Astrocyte of the spinal cord (primary cell): ENCODE measurements around the gene PTPRD.

Experiments
- DNase-seq: peaks from one replicate; pipeline ENCODE4 v3.0.0; 2011; ENCODE audit warnings: low read depth, low spot score
- H3K4me3 ChIP-seq: 2 replicates; pipeline ENCODE4 v1.5.1; 2011; ENCODE audit warnings: low read depth, mild to moderate bottlenecking, low read length, moderate library complexity
- CTCF ChIP-seq: IDR thresholded peaks from 2 replicates; pipeline ENCODE4 v1.5.1; 2012; ENCODE audit warnings: low read depth, mild to moderate bottlenecking, low read length, inconsistent platforms
- in situ Hi-C: cut with HindIII; loops from 2 replicates; pipeline ENCODE4 v1.10.0; 2017; ENCODE audit warnings: low sequenced_read_pairs

Gene PTPRD

GRCh38 chr9:8859416-8859815 lies 1753.4 kb downstream of the PTPRD start:
- no peak for TF ChIP-seq CTCF
- no peak overlapping the region for H3K4me3 ChIP-seq
- no peak for DNase-seq
- in situ Hi-C loops = no loop called here

GRCh38 chr9:8858596-8859161 lies 1754.1 kb downstream of the PTPRD start:
- in situ Hi-C loops = no loop called here
- DNase-seq = no peak
- peak overlapping the region; percentile 61 for H3K4me3 ChIP-seq
- TF ChIP-seq CTCF = no peak

GRCh38 chr9:8857926-8858595 lies 1754.7 kb downstream of the PTPRD start:
- H3K4me3 ChIP-seq = peak overlapping the region; percentile 61
- TF ChIP-seq CTCF = no peak
- peak; percentile 47 for DNase-seq
- in situ Hi-C loops = no loop called here

- TF ChIP-seq CTCF = no peak
- no peak for DNase-seq
- peak overlapping the region; percentile 61 for H3K4me3 ChIP-seq
- in situ Hi-C loops = no loop called here
Observed at GRCh38 chr9:8857068-8857925, 1755.5 kb downstream of the PTPRD start.

- DNase-seq = no peak
- peak overlapping the region; percentile 61 for H3K4me3 ChIP-seq
- in situ Hi-C loops = no loop called here
- no peak for TF ChIP-seq CTCF
Observed at GRCh38 chr9:8856396-8857067, 1756.3 kb downstream of the PTPRD start.

GRCh38 chr9:8855046-8855445 lies 1757.8 kb downstream of the PTPRD start:
- H3K4me3 ChIP-seq = no peak overlapping the region
- peak; percentile 54 for DNase-seq
- TF ChIP-seq CTCF = peak; percentile 74
- in situ Hi-C loops = no loop called here
